ENCODE measurements around the gene NEK10.

NEK10 gene

DNA sequence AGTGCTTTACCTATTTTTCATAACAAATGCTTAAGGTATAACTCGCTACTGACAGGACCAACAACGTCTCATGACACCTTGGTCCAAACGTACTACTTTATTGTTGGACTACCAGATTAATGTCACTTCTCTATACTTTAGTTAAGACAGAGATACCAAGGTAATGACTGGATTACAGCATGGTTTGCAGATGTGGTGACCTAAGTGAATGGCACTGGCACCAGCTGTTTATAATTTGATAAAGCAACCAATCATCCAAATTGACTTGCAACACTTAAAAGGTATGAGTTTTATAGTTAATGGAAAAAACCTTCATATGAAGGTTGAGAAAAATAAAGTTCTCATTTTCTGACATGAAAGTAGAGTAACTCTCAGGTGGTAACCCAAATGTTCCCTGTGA, 209.0 kb downstream of the NEK10 start:
- no peak for DNase-seq

DNA sequence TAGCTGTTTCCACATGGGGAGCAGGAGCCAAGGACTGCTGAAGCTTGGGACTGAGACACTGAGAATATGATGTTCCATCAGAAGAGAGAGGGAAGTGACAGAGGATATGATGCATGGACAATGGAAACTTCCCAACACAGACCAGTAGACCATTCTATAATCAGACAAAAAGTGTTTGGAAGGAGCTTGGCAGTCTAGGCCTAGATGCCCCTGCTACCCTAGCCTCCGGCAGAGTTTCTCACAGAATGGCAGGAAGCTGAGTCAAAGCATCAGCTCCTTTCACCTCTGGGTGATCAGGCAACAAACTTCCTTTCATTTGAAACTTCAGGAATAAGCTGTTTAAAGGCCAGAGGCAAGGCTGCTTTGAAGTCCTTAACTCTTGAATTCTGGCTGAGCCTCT, 222.0 kb downstream of the NEK10 start:
- DNase-seq: no peak

DNA sequence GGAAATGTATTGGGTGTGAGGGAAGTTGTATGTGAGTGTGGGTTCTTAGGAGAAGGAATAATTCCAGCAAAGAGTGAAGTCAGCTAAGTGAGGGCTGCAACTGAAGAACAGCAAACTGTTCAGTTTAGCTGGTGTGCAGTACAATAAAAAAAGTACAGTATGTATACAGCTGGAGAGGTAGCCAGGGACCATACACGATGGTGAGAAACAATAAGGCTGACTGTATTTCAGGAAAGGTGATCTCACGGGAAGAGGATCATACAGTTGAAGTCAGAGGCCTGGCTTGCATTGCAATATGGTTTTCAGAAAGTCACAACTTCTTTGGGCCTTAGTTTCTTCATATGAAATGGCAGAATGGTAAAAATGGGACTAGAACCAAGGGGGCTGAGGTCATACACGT, 222.4 kb downstream of the NEK10 start:
- no peak for DNase-seq

DNA sequence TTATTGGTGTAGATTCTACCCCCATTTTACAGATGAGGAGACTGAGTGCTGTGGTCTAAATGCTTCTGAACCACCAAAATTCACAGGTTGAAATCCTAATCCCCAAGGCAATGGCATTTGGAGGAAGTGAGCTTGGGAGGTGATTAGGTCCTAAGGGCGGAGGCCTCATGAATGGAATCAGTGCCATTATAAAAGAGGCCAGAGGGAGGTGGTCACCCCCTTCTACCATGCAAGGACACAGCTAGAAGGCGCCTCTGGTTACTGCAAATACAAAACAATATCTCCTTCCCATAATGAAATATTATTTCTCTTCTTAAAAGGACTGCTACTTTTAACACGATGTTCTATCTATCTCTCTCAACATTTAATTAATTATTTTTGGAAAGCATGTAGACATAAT, 223.5 kb downstream of the NEK10 start:
- DNase-seq: no peak

DNA sequence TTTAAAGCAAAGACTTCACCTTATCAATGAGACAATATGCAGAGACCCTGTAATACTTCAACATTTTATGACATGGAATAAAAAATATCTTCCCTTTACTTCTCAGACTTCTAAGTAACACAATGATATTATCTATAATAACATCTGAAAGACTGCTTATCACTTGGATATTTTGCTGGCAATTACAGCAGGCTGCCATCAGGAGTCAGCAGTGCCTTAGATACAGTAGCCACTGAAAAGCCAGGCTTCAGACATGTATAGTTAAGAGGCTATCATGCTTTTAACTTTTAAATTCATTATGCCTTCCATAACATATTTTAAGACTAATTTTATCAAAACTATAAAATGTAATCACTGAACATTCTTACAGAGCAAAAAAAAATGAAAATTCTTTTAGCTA, 227.5 kb downstream of the NEK10 start:
- DNase-seq: no peak

DNA sequence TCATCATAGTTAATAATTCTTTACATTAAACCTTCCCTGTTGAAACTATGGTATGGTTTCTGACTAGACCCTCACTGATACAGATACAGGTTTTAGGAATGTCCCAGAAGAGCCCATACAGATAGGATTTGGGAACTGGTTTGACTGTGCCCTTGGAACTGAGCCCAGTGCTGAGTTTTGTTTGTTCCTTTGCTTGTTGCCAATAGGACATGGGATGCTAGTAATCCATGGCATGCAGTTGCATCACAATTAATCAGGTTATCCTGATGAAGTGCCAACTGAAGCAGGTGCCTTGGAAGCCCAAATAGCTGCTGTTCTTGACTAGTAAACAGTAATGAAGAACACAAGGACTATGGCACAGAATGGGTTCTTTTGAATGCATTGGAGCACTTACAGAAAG, 230.6 kb downstream of the NEK10 start:
- no peak for DNase-seq

DNA sequence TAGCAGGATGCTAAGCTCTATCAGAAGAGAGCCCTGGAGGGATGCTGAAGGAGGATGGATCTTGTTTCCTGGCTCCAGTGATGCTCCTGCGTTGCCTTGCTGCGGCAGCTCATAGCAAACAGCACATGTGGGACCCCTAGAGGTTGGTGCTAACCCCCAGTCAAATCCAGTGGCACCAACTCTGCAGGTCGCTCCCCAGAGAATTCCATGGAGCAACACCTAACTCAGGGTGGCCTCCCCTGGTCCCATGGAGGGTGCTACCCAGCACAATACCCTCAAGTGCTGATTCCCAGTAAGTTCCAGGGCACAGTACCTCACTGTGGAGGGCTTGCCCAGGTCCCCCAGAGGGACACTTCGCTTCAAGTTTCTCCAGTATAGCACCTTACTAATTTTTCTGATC, 231.2 kb downstream of the NEK10 start:
- DNase-seq: no peak

DNA sequence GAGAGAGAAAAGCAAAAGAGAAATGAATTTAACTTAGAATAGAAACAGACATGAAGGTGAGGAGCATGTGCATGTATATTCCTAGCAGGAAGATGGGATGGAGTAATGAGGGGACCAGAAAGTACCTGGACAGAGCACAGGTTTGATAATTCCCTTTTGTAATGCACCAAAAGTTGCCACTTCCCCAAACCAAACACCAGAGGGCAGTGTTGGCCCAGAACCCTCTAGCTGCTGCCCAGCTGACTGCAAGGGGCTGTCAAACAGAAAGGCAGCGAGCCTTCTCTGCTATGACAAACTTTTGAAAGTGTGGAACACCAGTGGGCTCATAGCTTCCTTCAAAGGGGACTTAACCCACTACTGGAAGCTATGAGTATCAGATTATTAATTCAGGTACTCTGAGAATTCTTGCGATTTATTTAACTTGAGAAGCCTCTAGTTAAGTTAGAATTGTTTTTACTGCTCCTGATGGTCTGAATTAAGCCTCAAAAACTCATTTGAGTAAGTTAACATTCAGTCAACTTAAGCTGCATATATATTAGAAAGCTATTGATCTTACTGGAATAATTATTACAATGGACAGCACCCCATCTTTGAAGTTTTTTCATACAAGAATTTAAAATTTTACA, 234.9 kb downstream of the NEK10 start:
- DNase-seq: no peak

DNA sequence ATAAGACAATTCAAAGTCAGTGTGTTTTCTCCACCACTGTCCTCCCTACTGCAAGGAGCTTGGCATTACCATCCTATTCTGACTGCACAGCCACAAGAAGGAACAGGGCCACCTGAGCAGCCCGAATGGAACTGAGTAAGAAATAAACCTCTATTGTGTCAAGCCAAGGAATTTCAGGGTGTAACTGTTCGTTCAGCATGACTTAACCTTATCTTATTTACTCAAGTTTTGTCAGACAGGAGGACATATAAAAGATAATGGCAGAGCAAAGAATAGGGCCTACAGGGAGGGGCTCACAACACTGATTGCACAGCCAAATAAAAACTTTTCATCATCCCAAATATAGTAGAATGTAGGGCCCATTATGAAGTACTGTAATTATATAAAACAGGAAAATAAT, 236.1 kb downstream of the NEK10 start:
- no peak for DNase-seq

DNA sequence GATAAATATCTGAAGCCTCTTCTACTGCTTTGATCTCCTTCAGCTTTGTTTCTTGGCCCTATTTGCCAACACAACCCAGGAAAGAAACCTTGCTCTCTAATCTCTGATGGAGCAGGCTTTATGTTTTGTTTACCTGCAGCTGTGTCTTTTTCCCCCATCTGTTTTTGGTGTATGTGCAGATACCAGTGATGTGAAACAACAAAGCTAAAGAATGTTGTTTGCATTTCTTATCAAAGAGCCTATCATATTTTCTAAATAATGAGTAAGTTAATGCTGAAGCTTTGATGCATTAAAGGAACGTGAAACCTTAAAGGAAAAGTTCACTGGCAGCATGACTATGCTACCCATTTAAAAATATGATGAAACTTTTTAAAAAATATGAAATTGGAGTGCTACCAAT, 238.4 kb downstream of the NEK10 start:
- no peak for DNase-seq

DNA sequence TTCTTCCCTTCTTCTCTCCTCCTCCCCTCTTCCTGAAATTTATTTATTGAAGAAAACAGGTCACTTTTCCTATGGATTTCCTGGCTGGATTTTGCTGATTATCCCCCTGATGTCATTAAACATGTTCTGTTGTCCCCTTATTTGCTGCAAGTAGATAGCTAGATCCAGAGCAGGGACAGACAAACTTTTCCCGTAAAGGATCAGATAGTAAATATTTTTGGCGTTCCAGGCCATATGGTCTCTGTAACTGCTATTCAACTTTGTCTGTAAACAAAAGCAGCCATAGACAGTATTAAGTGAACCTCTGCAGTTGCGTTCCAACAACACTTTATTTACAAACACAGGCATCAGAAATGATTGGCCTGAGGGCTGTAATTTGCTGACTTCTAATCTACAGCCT, 241.3 kb downstream of the NEK10 start:
- DNase-seq: no peak

DNA sequence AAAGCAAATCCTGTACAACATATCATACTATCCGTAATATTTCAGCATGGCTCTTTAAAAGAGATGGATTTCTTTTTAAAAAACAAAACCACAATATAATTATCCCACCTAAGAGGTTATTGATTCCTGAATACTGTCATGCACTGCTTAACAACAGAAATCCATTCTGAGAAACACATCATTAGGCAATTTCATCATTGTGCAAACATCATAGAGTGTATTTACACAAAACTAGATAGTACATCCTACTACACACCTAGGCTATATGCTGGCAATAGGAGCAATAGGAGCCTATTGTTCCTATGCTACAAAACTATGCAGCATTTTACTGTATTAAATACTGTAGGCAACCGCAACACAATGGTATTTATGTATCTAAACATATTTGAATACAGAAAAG, 242.0 kb downstream of the NEK10 start:
- peak; percentile 13 for DNase-seq

DNA sequence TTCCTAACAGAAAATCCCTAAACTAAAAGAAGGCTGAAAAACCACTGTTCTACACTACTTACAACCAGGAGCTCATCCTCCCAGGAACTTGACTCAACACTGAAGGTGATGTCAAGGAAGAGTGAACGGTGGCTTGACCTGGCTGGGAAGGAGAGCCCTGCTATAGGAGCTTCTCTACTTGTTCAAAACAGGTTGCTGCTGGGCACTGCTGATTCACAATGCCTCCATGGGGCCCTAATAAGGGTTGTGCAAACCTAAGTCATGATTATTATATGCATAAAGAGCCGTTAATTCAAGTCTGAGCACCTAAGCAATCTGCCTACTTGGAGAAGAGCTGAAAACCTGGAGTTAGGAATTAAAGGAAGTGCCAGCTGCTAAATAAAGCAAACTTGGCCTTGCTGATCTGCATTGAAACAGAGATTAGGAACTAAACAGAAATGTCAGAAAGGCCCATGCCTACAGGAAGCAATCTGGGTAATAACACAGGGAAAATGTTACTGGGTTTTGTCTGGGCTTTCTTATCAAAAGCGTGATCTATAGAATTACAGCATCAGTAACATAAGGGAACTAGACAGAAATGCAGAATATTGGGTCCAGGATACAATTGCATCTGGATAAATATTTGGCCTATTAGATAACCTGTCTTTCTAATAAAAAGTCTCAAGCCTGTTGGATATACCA, 243.2 kb downstream of the NEK10 start:
- DNase-seq: no peak

DNA sequence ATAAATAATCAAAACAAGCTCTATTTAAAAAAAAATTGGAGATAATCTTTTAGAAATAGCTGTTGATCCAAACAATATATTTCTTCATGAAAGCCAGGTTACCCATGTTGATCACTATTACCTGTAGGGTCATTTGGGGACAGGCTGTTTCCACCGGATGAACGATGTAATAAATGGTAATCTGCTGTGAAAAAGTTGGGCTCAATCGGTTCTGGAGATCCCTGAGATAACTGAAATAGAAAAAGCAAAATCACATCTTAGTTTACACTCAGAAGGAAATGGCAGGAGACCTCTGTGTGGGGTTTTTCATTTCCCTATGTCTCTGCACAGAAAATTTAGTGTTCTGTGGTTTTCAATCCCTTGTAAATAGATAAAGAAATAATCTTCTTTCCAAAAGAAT, 249.5 kb downstream of the NEK10 start:
- DNase-seq: no peak

DNA sequence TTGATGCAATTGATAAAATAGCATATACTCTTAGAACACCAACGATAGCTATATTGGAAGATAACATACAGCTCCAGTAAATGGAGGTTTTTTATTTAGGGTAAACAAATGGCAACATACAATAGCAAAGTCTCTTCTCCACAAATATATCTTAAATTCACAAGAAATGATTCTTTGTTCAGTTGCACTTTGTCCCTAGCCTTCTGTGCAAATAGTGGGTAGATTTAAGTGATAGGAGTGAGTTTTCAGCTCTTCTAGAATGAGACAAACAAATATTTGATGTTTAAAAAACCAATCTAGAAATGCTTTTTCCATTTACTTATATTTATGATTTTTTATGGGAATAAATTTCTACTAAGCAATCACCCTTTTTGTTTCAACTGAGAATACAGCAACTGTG, 253.8 kb downstream of the NEK10 start:
- DNase-seq: no peak

DNA sequence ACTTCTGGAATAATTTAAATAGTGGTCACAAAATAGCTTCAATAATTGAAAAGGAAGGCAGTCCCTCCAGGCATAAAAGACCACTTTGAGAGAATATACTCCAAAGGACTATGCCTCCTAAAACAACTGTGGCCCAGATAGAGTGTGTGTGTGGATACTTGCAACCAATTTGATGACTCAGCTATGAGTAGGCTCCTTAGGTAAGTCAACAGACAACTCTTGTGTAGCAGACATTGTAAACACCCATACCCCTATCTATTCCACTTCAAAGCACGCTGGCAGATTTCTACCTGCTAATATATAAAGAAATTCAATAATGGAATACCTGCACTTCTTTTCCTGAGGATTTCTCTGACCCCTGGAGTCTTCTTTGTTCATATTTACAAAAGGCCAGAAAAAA, 254.5 kb downstream of the NEK10 start:
- DNase-seq: no peak

DNA sequence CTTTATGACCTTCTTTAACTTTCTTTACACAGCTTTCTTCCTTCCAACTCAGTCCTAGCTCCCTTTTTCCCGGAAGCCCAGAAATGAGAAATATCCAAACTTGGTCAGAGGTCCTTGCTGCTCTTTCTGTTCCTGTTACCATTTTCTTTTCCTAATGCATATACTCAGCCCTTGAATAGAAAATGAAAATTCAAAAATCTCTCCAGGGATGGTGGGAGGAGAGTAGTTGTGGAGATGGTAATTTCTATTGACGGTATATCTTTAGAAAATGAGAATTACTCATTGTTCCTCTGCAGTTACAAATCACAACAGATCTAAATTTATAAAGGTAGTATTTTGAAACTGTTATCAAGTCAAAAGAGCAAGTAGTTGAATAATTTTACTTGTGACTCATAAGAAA, 255.1 kb downstream of the NEK10 start:
- no peak for DNase-seq

DNA sequence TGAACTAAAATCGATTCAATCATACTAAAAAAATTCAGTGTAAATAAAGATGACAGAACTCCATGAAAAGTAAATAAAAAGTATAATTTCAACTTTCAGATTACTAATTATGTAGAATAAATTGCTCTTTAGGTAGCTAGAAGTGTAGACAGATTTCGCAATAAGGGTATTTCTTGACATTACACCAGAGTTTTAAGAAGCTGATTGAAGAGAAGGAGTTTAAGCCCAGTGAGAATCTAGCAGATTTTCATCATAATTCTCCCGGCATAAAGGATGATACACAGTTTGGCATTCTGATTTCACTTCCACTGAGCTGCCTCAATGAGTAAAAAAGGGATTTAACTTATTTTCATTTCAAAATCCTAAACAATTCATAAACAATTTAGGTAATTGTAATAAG, 259.2 kb downstream of the NEK10 start:
- no peak for DNase-seq

DNA sequence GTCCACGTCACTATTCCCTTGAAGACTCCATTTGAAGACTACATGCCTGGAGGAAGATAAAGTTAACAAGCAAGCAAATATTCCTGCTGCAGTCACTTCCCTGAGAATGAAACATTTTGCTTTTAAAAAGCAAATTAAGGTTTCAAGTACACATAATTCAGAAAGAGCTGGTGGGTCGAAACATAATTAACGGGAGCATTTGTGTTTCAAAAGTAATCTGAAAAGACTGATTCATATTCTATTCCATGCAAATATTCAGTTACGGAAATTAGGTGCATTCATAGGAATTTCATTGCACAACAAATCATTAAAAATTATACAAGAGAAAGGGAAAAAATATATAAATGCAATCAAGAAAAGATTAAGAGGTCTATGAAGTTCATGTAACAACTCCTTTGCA, 260.9 kb downstream of the NEK10 start:
- no peak for DNase-seq

DNA sequence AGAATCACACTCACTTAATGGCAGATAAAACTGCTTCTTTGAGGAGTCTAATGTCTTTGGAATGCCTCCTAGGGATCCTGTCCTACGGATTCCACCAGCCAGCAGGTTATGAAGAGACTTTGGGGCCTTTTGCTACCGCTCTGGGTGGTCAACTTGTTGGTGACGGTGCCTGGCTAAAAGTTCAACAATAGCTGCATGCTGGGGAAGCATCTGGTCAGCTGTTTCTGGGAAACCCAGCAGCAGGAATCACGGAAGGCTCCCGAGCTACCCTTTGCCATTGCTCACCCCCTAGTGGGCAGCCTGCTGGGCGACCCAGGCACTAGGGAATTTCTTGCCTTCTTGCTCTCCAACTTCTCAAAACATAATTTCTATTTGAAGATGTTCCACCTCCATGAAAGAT, 263.3 kb downstream of the NEK10 start:
- DNase-seq: no peak

DNA sequence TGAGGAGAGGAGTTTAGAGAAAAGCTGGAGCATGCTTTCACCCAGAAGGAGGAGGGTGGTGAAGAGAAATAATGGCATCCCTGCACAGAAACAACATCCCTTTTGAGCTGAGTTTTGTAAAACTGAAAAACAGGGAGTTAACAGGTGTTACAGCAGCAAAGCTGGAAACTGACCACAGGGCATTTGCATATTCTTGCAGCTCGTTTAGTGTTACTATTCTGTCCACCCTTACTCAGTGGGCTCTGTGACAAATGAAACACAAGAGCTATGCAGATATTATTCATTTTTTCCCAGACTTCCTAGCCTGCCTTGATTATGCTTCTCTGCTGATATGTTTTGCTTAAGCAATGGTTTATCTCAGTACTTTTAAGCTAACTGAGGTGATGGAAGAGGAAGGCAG, 272.0 kb downstream of the NEK10 start:
- no peak for DNase-seq

DNA sequence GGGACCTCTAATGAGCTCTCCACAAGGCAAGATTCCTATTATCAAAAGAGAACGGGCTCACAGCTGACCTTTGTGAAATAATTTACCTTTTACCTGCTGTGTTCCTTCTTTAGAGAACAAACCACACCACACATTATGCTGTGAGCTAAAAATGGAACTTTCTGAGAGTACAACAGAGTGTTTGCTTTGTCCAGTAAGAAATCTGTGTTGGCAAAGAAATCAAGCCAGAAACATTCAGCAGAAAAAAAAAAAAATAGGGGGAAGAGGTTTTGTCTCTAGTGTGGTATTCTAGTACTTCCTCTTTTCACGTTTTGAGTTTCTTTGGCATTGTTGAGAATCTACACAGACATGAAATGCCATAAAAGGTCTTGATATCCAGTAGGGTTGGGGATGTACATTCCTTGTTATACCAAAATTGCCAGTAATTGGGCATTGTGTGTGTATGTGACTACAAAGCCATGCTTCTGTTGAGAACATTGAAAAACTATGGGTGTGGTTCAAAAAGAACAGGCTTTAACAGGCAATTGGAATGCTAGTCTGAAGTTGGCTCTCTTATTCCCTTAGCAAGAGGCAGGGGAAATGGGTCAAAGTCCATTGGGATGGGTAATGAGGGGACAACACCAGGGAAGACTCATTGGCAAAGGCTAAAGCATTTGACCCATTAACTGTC, 273.5 kb downstream of the NEK10 start:
- no peak for DNase-seq

DNA sequence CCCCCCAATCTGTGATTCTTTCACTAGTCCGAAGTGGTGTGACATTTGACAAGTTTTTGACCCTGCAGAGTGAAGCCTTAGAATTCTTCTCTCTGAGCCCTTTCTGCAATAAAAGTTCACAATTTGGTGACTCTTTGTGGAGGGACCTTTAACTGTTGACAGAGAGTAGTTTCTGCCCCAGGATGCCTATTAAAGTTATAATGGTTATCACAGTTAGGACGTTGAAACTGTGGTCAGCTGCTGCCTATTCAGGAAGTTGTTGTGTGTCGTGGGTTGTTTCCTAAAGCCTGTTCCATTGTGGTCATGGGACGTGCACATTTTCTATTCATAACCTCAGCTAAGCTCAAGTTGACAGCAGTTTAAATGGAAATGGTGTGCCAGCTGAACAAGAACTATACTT, 274.5 kb downstream of the NEK10 start:
- DNase-seq: no peak

DNA sequence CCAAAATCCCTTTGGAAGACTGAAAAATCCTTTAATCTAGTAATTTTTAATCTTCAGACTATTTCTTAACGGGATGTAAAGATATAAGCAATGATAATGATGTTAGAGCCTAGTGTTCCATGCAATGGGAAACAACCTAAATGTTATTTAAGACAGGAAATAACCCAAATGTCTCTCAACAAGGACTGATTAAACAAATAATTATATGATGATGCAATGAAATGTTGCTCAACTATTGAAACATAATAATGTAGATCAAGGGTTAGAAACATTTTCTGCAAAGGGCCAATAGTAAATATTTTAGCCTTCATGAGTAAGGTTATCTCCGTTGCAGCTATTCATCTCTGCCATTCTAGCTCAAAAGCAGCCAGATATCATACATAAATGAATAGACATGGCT, 275.4 kb downstream of the NEK10 start:
- no peak for DNase-seq

All from NCI-H187 treated with DMSO at 0.1 percent for 48 hours (cell line).